GM21515 (cell line): ENCODE results near the gene DTYMK.

Experiments used
- ATAC-seq: cut with Tn5 transposase; IDR thresholded peaks from one replicate; pipeline ENCODE4 v1.9.1; 2021; ENCODE audit not compliant: unreplicated experiment

DTYMK gene

DNA sequence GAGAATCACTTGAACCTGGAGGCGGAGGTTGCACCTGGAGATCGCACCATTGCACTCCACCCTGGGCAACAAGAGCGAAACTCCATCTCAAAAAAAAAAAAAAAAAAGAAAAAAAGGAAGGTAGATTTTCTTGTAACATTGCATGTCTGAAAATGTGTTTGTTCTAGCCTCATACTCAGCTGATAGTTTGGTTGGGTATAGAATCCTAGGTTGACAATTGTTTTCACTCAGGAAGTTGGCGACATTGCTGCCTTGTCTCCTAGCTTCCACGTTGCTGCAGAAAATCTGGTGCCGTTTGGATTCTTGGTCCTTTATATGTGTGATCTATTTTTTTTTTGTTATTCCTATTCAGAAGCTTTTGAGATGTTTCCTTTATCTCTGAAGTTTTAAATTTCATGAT, 19.9 kb upstream of the DTYMK start:
- no peak for ATAC-seq

DNA sequence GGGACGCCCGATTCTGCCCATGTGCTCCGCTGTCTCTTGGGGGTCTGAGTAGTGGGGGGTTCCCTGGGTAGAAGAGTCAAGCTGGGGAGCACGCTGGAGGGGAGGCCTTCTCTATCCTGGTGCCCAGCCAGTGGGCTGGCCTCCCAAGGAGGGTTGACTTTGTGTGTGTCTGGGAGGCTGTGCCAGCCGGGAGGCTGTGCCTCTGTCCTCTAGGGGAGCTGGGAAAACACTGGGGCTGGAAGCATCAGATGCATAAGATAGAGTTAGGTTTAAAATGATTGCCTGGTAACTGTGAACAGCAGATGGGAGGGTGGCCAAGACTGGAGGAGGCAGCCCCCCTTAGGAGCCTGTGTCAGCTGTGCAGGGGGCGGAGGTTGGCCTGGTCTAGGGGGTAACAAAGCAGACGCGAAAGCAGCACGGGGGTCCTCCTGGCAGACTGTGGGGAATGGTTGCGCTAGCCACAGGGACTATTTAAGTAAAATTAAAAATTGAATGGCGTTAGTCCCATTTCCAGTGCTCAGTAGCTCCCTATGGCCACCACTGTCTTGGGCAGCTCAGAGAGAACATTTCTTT, 16.5 kb upstream of the DTYMK start:
- no peak for ATAC-seq

DNA sequence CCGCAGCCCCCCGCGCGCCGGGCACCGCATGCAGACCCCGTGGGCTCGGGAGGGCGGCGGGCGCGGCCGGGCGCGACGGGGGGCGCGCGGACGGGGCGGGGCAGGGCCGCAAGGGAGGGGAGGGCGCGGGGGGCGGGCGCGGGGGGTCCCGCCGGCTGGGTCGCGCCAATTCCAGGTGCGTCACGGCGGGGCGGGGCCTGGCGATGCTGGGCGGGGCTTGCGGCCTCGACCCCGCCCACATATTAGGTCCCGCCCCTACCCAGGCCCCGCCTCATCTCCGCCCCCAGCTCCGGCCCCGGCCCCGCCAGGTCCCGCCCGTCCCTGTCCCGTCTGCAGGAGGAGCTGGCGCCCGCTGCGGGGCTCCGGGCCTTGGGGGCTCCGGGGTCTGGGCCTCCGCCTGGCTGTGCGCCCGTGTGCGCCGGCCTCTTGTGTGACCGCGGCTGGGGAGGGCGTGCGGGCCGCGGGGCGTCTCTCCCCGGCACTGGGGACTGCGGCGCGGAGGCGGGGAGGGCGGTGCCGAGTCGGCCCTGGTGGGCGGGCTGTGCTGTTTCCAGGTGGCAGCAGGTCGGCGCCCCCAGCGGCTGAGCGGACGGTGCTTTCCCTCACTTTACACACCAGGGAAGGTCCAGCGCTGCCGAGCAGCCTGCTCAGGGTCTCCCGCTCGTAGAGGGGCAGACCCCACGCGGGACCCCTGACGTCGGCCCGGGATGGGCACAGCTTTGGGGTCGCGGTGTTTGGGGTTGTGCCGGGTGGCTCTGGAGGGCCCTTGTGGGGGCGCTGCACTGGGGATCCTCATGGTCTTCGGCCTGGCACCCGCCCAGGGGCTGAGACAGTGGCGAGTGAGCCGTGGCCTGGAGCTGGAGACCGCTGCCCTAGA, 15.8 kb upstream of the DTYMK start:
- ATAC-seq, result peak; percentile 71

DNA sequence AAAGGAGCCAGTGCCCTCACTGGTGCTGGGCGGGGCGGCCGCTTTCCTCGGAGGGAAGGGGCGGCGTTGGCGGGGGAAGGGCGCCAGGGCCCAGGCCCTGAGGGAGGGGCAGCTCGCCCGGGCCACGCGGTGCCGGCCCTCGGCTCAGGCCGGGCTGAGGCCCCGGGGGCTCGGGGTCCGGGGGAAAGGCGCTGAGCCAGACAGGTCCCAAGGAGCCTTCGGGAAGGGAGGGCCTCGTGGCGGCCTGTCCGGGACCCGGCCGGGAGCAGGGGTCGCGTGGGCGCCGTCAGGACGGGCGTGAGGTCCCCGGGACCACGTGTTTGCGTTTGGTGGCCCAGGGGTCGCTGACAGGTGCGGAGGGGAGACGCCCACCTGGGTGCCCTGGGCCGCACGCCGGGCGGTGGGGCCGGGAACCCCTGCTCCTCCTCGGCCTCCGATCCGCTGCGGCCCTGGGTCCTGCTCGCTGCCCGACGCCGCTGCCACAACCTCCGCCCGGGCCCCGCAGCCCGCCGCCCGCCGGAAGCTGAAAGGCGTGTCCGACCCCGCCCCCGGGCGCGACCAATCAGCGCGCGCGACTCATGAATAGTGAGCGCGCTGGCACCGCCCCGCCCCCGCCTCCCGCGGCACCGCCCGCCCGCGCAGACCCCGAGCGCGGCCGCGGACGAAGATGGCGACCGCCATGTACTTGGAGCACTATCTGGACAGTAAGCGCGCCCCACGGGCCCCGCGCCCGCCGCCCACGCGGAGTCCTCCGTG, 15.0 kb upstream of the DTYMK start, which contains the start of gene ING5:
ING5 (plus strand) TSS at position 641 of the 756 bp plus-strand sequence; CDS start at position 668, 27 bp downstream.
- peak; percentile 53 for ATAC-seq

- ATAC-seq, result no peak
Measured at GRCh38 chr2:241701149-241701398, 14.5 kb upstream of the DTYMK start.

GRCh38 chr2:241695651-241696050, 9.0 kb upstream of the DTYMK start:
- ATAC-seq, result no peak

DNA sequence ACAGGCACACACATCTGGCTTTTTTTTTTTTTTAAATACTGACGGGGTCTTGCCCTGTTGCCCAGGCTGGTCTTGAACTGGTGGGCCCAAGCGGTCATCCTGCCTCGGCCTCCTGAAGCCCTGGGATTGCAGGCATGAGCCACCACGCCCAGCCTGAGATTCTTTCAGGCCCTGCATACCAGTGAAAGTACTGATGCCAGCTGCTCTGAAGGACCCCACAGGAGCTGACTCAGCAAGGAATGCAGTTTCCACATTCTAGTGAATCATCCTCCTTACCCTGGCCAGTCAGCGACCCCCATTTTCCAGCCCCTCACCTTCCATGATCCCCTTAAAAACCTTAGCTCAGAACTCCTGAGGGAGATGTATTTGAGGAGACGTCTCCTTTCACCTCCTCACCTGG, 5.8 kb upstream of the DTYMK start:
- no peak for ATAC-seq

DNA sequence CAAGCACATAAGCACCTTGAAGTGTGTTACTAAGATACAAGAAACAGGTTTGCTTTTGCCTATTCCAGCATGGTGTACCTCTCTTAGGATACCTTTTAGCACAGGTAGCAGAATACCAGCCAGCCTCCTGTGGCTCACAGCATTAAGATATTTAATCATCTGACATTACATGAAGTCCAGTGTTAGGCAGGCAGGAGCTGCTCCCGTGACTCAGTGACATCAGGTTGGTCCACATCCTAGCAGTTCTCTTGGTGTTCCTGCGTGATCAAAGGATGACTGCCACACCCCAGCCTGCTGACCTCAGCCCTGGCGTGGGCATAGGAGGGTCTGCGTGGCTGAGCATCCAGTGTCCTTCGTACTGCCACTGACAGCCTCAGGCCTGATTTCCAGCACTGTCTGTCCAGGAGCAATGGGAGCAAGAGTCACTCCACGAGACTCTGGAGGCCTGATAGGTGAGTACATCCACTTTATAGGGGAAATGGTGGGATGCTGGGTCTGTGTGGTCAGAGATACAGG, 3.6 kb upstream of the DTYMK start:
- no peak for ATAC-seq

DNA sequence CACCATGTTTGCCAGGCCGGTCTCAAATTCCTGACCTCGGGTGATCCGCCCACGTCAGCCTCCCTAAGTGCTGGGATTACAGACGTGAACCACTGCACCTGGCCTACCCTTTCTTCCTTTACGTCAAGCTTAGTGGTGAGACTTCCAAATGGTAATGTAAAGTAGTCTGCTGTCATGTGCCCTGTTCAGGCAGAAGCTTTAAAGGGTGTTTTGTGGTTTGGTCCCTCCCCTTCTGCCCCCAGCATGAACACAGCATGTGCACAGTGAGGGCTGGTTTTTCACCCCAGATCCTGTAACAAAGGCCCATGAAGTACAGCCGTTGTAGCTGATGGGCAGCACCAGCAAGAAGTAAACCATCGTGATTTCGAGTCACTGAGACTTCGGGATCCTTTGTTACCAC, 2.7 kb upstream of the DTYMK start:
- no peak for ATAC-seq

GRCh38 chr2:241686324-241686649, 328 bp downstream of the DTYMK start:
- ATAC-seq, result peak; percentile 22

DNA sequence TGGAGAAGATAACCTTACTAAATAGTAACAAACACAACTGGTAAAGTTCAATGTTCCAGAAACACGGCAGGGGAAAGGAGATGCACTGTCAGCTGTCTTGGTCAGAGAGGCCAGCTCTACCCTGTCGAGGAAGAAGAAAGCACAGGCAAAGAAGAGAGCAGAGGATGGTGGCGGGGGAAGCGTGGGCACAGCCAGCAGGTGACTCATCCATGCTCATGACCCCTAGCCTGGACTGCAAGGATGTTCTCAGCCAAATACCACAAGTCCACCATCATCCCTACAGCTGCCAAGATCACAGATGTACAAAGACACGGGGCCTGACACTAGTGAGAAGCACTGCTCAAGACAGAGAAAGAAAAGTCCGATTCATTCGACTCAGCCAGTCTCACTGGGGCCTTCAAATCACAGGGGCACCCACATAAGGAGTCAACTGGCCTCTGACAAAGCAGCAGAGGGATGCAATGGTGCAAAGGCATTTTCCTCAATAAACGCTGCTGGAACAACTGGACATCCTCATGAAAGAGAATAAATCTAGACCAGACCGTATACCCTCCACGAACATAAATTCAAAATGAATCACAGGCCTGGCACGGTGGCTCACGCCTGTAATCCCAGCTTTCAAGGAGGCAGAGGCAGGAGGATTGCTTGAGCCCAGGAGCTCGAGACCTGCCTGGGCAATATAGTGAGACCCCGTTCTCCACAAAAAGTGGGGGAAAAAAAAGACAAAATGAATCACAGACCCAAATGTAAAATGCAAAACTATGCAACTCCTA, 5.6 kb downstream of the DTYMK start:
- ATAC-seq, result no peak

GRCh38 chr2:241680044-241680443, 6.6 kb downstream of the DTYMK start:
- ATAC-seq, result no peak

DNA sequence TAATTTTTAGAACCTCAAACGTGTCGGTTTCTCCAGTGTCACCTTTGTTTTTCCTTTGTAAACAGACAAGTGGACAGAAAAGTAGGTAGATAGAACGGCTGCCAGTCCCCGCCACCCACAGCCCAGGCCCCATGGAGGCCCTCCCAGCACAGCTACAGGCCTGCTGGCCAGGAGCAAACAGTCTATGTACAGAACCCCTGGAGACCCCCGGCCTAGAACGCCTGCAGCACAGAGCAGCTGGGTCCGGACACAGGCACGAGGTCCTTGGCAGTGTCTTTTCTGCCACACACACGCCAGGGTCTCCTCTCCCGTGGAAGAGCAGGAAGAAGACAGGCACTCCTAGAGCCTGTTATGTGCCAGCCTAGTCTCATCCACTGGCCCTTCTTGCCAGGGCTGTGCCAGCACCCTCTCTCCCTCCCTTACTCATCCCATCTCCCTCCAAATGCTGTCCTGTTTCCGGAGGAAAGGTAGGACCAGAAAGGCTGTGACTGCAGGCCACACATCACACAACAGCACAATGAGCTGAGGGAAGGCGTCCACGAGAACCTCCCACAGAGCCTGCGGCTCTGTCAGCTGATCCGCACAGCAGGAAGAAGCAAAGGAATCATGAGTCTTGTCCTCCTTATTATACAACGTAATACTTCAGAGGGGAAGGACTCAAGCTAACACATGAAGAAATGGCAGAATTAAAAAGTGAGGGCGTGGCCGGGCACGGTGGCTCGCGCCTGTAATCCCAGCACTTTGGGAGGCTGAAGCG, 7.7 kb downstream of the DTYMK start:
- ATAC-seq, result no peak

- no peak for ATAC-seq
Measured at GRCh38 chr2:241678307-241678706, 8.3 kb downstream of the DTYMK start.

DNA sequence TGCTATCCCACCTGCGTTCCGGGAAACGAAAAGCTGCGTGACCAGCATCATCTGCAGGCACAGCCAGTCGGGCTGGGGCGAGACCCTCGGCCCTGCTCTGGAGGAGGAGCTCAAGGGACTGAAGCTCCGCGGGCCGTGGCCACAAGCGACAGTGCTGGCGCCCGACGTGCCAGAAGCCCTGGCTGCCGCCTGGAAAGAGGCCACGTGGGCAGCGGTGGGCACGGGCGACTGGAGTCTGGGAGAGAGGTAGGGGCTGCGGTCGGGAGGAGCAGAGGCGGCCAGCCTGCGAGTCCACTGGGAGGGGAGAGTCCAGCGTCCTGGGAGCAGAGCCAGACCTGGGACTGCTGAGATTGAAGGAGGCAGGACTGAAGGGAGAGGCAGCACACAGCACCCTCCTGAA, 9.2 kb downstream of the DTYMK start:
- no peak for ATAC-seq

DNA sequence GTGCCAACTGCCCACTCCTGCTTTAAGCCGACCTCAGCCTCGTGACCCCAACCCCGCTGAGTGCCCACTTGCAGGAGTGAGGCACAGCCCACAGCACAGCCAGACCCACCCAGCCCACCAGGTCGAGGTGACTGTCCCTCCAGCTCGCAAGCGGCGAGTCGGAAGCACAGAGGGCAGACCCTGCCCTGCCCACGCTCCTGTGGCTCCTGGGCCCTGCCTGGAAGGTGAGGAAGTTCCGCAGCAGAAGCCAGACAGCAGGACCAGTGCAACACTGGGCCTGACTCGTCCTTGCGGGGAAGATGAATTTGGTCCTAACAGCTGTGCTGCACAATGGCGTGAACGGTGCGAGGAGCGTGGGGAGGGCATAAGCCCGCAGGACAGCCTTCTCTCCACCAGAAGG, 9.9 kb downstream of the DTYMK start:
- no peak for ATAC-seq

- ATAC-seq, result no peak
Measured at GRCh38 chr2:241675885-241676284, 10.7 kb downstream of the DTYMK start.

- no peak for ATAC-seq
Measured at GRCh38 chr2:241673797-241674725, 12.6 kb downstream of the DTYMK start.

GRCh38 chr2:241673189-241673663, 13.4 kb downstream of the DTYMK start:
- no peak for ATAC-seq
